ENCODE measurements around the gene VWF. TPM values are rescaled to one million over a fixed set of nuclear protein-coding genes. Genes with fewer than 3 reads are reported as not detected.
A peak's percentile ranks its signal among the peaks of the same experiment; 100 is the strongest.

The VWF gene
- total RNA-seq (2022) (0.30 and 0.41 TPM in 2 replicates), Bru-seq, nascent RNA (percentile 16 among the genes with signal in this experiment), BruChase-seq, experiment 1, labeled RNA remaining after a 2-hour chase (percentile 14 among the genes with signal in this experiment), BruChase-seq, experiment 2, labeled RNA remaining after a 6-hour chase (percentile 12 among the genes with signal in this experiment)
- long read RNA-seq, partial matches to known transcripts: 1 of 1 reads
- long read RNA-seq, other reads (novel, unspliced or antisense): 0 of 1 reads

GRCh38 chr12:6124411-6125309 lies at the start of gene VWF:
Gene VWF (minus strand): TSS chr12:6124670. CDS start chr12:6123196, 1,474 bp downstream.
- no peak for DNase-seq
- Histone ChIP-seq H3K4me3 (ENCODE audit: low read depth, low read length) (no peak within 1 kb of the TSS), H3K4me1 (no peaks in the 10 kb centered on the region), H3K36me3 (ENCODE audit: control insufficient read depth, insufficient read depth, low read length) (no peaks in the 10 kb centered on the region; the same call in 1 of the 2 replicates), H3K9me3 (no peaks in the 10 kb centered on the region), H3K27me3 (replicated peaks; ENCODE audit: control insufficient read depth, insufficient read depth, low read length) (no peaks in the 10 kb centered on the region)
- POLR2A ChIA-PET: no interaction called here
- Mint-ChIP-seq H3K27ac (ENCODE audit: unreplicated experiment) (no peak within 1 kb of the TSS), H3K27me3 (ENCODE audit: insufficient read depth, unreplicated experiment) (no peaks in the 10 kb centered on the region), H3K9me3 (ENCODE audit: unreplicated experiment) (no peaks in the 10 kb centered on the region), H3K4me3 (ENCODE audit: unreplicated experiment) (no peak within 1 kb of the TSS), H3K4me1 (ENCODE audit: low read depth, unreplicated experiment) (no peaks in the 10 kb centered on the region), H3K36me3 (ENCODE audit: insufficient read depth, unreplicated experiment) (no peaks in the 10 kb centered on the region)
- CTCF ChIA-PET: interaction anchor here (1.1 kb wide), 1 partner anchor 160 kb away, joined by 3 read pairs; no protein-coding TSS in a partner anchor
- no TSS peak for BruUV-seq (replicated peaks)
- TF ChIP-seq CTCF (IDR thresholded peaks at IDR 0.05; ENCODE audit: insufficient read depth in 1 of 2, low read depth in 1 of 2, low read length in 1 of 2, severe bottlenecking in 1 of 2, unreplicated experiment in 1 of 2): no peak
- intact Hi-C loops (cut with micrococcal nuclease; ENCODE audit: unreplicated experiment): no loop called here

GRCh38 chr12:6172862-6173261 lies 48.4 kb upstream of the VWF start:
- Mint-ChIP-seq H3K36me3 (ENCODE audit: insufficient read depth, unreplicated experiment) (no peaks in the 10 kb centered on the region), H3K27ac (ENCODE audit: unreplicated experiment) (no peak overlapping the region), H3K27me3 (ENCODE audit: insufficient read depth, unreplicated experiment) (no peaks in the 10 kb centered on the region), H3K4me3 (ENCODE audit: unreplicated experiment) (no peak overlapping the region), H3K4me1 (ENCODE audit: low read depth, unreplicated experiment) (peaks cover 1% of the 10 kb centered on the region), H3K9me3 (ENCODE audit: unreplicated experiment) (no peaks in the 10 kb centered on the region)
- no peaks in the 10 kb centered on the region for H3K36me3 ChIP-seq (ENCODE audit: control insufficient read depth, insufficient read depth, low read length)
- no peaks in the 10 kb centered on the region for H3K27me3 ChIP-seq (replicated peaks; ENCODE audit: control insufficient read depth, insufficient read depth, low read length)
- ChIA-PET POLR2A (no interaction called here), CTCF (no interaction called here)
- BruUV-seq (replicated peaks): no TSS peak
- TF ChIP-seq CTCF (IDR thresholded peaks at IDR 0.05; ENCODE audit: insufficient read depth in 1 of 2, low read depth in 1 of 2, low read length in 1 of 2, severe bottlenecking in 1 of 2, unreplicated experiment in 1 of 2): no peak
- no peak for DNase-seq
- intact Hi-C loops (cut with micrococcal nuclease; ENCODE audit: unreplicated experiment): no loop called here
- peaks cover 5% of the 10 kb centered on the region for H3K4me1 ChIP-seq
- H3K4me3 ChIP-seq (ENCODE audit: low read depth, low read length): no peak overlapping the region
- no peaks in the 10 kb centered on the region for H3K9me3 ChIP-seq

- H3K4me1 ChIP-seq: peaks cover 13% of the 10 kb centered on the region
- no peaks in the 10 kb centered on the region for H3K27me3 ChIP-seq (replicated peaks; ENCODE audit: control insufficient read depth, insufficient read depth, low read length)
- BruUV-seq (replicated peaks): no TSS peak
- H3K36me3 ChIP-seq (ENCODE audit: control insufficient read depth, insufficient read depth, low read length): no peaks in the 10 kb centered on the region
- TF ChIP-seq CTCF (IDR thresholded peaks at IDR 0.05; ENCODE audit: insufficient read depth in 1 of 2, low read depth in 1 of 2, low read length in 1 of 2, severe bottlenecking in 1 of 2, unreplicated experiment in 1 of 2): no peak
- ChIA-PET POLR2A (no interaction called here), CTCF (no interaction called here)
- Mint-ChIP-seq H3K9me3 (ENCODE audit: unreplicated experiment) (no peaks in the 10 kb centered on the region), H3K4me1 (ENCODE audit: low read depth, unreplicated experiment) (peaks cover 9% of the 10 kb centered on the region), H3K36me3 (ENCODE audit: insufficient read depth, unreplicated experiment) (no peaks in the 10 kb centered on the region), H3K27ac (ENCODE audit: unreplicated experiment) (no peak overlapping the region), H3K4me3 (ENCODE audit: unreplicated experiment) (no peak overlapping the region), H3K27me3 (ENCODE audit: insufficient read depth, unreplicated experiment) (no peaks in the 10 kb centered on the region)
- intact Hi-C loops (cut with micrococcal nuclease; ENCODE audit: unreplicated experiment): no loop called here
- no peak for DNase-seq
- H3K9me3 ChIP-seq: no peaks in the 10 kb centered on the region
- H3K4me3 ChIP-seq (ENCODE audit: low read depth, low read length): no peak overlapping the region
These were observed 47.6 kb upstream of the VWF start for GRCh38 chr12:6172086-6172485.

Measured in Caco-2 (cell line).